Measurements from ENCODE around the gene FPR3.

The FPR3 gene

DNA sequence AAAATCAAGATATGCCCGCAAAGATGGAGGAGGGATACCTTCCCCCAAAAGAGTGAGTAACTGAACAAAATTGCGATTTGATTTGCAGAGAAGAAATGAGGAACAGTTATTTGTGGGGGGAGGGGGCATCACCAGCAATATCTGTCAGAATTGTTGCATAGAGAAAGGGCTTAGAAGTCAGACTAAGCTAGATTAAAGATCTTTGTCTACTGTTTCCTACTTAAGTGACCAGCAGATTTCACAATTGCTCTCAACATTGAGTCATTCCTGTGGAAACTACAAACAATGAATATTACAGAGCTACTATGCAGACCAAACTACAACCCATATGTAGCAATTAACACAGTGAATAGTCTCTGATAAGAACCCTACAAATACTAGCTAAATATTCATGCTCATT lies 27.4 kb downstream of the FPR3 start:
- DNase-seq (ENCODE audit: low read depth), result peak; percentile 43
- TF ChIP-seq, protein P1, sequence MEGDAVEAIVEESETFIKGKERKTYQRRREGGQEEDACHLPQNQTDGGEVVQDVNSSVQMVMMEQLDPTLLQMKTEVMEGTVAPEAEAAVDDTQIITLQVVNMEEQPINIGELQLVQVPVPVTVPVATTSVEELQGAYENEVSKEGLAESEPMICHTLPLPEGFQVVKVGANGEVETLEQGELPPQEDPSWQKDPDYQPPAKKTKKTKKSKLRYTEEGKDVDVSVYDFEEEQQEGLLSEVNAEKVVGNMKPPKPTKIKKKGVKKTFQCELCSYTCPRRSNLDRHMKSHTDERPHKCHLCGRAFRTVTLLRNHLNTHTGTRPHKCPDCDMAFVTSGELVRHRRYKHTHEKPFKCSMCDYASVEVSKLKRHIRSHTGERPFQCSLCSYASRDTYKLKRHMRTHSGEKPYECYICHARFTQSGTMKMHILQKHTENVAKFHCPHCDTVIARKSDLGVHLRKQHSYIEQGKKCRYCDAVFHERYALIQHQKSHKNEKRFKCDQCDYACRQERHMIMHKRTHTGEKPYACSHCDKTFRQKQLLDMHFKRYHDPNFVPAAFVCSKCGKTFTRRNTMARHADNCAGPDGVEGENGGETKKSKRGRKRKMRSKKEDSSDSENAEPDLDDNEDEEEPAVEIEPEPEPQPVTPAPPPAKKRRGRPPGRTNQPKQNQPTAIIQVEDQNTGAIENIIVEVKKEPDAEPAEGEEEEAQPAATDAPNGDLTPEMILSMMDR (IDR thresholded peaks at IDR 0.05; ENCODE audit: control insufficient read depth, insufficient read depth, low read depth, low read length, missing control alignments), result no peak
- H3K4me3 ChIP-seq (ENCODE audit: control insufficient read depth, low read depth, low read length), result no peak overlapping the region

DNA sequence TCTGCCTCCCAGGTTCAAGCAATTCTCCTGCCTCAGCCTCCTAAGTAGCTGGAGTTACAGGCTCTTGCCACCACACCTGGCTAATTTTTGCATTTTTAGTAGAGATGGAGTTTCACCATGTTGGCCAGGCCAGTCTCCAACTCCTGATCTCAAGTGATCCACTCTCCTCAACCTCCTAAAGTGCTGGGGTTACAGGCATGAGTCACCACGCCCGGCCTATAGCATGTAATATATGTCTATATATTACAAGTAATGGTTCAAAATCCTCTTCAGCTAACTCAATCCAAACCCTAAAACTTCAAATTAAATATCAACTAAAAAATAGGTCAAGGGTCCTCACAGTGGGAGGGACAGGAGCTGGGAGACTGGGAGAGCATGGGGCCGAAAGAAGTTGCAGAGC lies 28.0 kb downstream of the FPR3 start:
- DNase-seq (ENCODE audit: low read depth), result no peak
- no peak overlapping the region for H3K4me3 ChIP-seq (ENCODE audit: control insufficient read depth, low read depth, low read length)
- TF ChIP-seq, protein P1 (IDR thresholded peaks at IDR 0.05; ENCODE audit: control insufficient read depth, insufficient read depth, low read depth, low read length, missing control alignments), result no peak

DNA sequence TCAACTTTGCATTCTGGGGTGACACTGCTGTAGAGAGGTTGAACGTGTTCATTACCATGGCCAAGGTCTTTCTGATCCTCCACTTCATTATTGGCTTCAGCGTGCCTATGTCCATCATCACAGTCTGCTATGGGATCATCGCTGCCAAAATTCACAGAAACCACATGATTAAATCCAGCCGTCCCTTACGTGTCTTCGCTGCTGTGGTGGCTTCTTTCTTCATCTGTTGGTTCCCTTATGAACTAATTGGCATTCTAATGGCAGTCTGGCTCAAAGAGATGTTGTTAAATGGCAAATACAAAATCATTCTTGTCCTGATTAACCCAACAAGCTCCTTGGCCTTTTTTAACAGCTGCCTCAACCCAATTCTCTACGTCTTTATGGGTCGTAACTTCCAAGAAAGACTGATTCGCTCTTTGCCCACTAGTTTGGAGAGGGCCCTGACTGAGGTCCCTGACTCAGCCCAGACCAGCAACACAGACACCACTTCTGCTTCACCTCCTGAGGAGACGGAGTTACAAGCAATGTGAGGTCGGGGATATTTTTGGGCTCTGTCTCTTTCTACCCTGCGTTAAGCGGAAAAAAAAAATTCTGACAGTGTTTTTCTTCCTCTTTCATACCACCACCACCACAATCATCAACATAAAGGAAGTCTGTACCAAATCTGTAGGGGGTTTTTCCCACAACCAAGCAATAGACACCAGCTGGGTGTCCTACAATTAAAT lies 29.5 kb downstream of the FPR3 start:
- TF ChIP-seq, protein P1 (IDR thresholded peaks at IDR 0.05; ENCODE audit: control insufficient read depth, insufficient read depth, low read depth, low read length, missing control alignments), result no peak
- DNase-seq (ENCODE audit: low read depth), result no peak
- H3K4me3 ChIP-seq (ENCODE audit: control insufficient read depth, low read depth, low read length), result no peak overlapping the region

DNA sequence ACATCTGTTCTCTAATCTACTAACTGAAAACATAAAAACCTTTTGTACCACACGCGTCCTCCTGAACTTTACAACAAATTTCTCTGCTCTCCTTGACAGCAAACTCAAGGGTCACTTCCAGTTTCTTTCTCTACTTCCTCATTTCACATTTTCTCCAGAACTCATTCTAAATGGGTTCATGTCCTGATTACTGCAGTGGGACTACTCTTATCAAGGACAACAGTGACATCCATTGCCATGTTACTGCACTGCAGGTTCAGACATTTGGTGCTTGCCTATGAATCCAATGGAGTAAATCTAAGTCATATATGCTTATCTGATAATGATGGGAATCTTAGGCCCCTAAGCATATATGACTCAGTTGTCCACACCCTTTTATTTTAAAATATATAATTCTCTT lies 35.3 kb downstream of the FPR3 start:
- TF ChIP-seq, protein P1 (IDR thresholded peaks at IDR 0.05; ENCODE audit: control insufficient read depth, insufficient read depth, low read depth, low read length, missing control alignments), result no peak
- no peak for DNase-seq (ENCODE audit: low read depth)
- H3K4me3 ChIP-seq (ENCODE audit: control insufficient read depth, low read depth, low read length), result no peak overlapping the region

DNA sequence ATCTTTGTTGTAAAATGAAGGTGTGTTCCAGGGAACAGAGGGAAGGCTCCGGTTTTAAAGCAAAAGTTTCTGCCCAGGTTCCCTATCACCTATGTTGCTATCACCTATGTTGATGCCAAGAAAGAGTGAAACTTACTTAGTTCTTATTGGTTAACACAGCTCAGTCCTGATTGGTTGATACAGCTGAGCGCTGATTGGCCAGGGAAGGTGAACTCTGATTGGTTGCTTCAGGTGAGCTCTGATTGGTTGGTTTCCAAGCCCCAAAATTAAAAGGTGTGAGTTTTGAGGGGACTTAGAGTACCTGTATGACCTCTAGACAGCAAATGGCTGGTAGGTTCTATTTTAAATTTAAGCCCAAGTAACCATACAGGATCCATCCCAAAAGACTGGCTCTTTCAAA lies 42.2 kb downstream of the FPR3 start:
- no peak for DNase-seq (ENCODE audit: low read depth)
- TF ChIP-seq, protein P1 (IDR thresholded peaks at IDR 0.05; ENCODE audit: control insufficient read depth, insufficient read depth, low read depth, low read length, missing control alignments), result no peak

DNA sequence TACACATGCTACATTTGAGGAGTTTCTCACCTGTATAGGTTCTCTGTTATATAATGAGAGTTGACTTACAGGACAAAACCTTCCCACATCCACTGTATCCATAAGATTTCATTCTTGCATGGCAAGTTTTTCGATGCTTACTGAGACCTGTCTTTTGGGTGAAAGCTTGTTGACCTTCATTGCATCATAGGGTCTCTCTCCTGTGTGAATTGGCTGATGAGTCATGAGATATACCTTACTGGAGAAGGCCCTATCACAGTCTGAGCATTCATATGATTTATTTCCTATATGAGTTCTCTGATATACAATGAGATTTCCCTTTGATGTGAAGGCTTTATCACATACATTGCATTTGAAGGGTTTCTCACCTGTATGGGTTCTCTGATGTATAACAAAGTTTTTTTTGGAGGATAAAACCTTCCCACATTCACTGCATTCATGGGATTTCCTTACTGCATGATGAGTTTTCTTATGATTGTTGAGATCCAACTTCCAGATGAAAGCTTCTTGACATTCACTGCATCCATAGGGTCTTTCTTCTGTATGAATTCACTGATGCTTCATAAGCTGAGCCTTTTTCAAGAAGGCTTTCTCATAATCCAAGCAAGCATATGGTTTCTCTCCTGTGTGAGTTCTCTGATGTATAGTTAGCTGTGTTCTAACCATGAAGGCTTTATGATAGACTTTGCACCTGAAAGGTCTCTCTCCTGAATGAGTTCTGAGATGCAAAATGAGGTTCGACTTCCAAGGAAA lies 67.1 kb downstream of the FPR3 start:
- TF ChIP-seq, protein P1 (IDR thresholded peaks at IDR 0.05; ENCODE audit: control insufficient read depth, insufficient read depth, low read depth, low read length, missing control alignments), result no peak
- DNase-seq (ENCODE audit: low read depth), result no peak
- no peak overlapping the region for H3K4me3 ChIP-seq (ENCODE audit: control insufficient read depth, low read depth, low read length)

More for the DNA sequence above, 42.2 kb downstream of the FPR3 start:
- no peak overlapping the region for H3K4me3 ChIP-seq (ENCODE audit: control insufficient read depth, low read depth, low read length)

Data from AG09309 (cell line).